Measurements from ENCODE around the gene LRRC23. TPM values are rescaled to one million over a fixed set of nuclear protein-coding genes. Genes with fewer than 3 reads are reported as not detected.
A peak's percentile ranks its signal among the peaks of the same experiment; 100 is the strongest.
"Not testable (repeated sequence)": the region's sequence is repeated elsewhere in the genome, so short reads cannot be mapped to it uniquely, and the experiment has no call there.

Gene LRRC23, protein sequence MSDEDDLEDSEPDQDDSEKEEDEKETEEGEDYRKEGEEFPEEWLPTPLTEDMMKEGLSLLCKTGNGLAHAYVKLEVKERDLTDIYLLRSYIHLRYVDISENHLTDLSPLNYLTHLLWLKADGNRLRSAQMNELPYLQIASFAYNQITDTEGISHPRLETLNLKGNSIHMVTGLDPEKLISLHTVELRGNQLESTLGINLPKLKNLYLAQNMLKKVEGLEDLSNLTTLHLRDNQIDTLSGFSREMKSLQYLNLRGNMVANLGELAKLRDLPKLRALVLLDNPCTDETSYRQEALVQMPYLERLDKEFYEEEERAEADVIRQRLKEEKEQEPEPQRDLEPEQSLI
- total RNA-seq = 3.2 TPM

DNA sequence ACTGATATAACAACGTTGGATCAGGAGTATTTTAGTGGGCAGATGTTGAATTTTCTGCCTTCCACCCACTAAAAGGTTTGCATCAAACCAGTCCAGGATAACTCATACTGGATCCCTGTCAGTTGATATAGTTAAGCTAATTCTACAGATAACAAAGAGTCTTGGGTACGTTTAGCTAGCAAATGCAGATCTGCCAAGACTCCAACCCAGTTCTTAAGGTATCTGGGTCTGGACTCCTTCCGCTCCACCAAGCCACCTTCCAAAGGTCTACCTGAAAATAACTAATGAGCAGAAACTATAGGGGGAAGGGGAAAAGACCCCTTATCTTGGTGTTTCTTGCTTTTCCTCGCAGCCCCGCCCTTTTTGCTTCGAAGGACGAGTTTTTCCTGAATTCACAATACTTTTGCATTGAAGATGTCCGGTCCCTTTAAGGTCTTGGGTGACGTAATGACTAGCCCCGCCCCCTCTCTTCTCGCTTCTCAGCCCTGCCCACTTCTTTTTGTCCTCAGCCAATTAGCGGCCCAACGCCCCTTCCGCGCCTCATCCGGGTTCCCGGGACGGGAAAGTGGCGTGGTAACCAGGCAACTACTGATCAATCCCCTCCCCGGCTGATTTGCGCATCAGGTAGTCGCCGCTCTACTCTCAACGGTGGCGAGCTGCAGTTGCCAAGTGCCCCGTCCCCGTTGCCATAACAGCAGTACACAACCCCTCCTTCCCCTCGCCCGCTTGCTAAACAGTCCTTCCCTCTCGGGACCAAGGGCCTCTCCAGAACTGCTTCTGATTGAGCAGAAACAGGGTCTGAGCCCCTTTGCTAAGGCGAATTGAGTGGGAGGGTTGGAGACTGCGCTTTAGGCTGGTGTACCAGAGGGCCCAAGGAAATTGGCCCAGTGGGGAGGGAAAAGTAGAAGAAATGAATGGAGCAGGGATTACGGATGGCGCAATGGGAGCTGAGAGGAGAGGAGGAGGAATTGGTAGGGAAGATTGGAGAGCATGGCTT is at the start of gene LRRC23:
Gene LRRC23 (plus strand): TSS at position 543 of the 997 bp plus-strand sequence. CDS start 812 bp downstream, outside the sequence.
- peak; percentile 96 for ATAC-seq

- no peak for ATAC-seq
Observed at GRCh38 chr12:6855322-6855721, 49.3 kb upstream of the LRRC23 start.

DNA sequence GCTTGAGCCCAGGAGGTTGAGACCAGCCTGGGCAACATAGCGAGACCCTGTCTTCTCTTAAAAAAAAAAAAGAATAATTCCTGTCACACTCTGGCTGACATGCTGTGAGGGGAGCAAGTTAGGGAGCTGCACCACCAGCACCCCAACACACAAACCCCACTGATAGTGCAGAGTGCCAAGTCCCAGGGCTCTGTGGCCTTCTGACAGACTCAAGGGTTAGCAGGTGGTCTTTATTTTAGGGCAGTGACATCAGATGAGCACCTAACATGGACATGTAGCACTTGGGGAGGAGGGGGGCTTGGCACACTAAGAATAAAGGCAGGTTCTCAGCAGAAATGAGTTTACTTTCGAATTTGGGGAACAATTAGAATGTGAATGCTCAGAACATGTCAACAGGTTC is 45.8 kb upstream of the LRRC23 start:
- ATAC-seq = no peak

- no peak for ATAC-seq
Observed at GRCh38 chr12:6860116-6860515, 44.5 kb upstream of the LRRC23 start.

DNA sequence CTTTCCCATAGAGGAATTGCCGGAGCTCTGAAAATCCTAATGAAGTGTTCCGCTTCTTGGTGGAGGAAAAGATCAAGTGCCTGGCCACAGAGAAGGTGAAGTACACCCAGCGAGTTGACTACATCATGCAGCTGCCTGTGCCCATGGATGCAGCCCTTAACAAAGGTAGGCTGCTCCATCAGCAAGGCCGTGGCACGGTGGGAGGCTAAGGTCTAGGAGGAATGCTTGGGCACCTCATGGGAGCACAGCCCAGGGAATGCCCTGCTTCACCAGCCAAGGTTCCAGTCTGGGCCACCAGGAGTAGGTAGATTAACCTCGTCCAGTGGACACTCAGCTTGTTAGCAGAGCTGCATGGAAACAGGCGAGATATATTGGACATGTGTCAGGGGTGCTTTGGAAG is 43.7 kb upstream of the LRRC23 start:
- ATAC-seq = no peak

DNA sequence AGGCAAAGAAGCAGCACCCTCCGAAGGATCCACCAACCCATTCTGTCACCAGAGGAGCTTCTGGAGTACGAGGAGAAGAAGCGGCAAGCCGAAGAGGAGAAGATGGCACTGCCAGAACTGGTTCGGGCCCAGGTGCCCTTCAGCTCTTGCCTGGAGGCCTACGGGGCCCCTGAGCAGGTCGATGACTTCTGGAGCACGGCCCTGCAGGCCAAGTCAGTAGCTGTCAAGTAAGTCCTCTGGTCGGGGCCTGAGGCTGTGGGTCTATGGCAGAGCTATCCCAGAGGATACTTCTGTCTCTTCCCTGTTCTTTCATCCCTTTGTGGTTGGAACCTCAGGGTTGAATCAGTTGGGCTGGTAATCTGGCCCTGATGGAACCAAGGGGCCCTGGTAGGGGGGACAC is 43.2 kb upstream of the LRRC23 start:
- no peak for ATAC-seq

GRCh38 chr12:6863033-6863432 is 41.6 kb upstream of the LRRC23 start:
- ATAC-seq = no peak

- ATAC-seq = no peak
Observed at GRCh38 chr12:6863586-6864321, 40.9 kb upstream of the LRRC23 start.

GRCh38 chr12:6865307-6865706 is 39.3 kb upstream of the LRRC23 start:
- not testable (repeated sequence) for ATAC-seq

- no peak for ATAC-seq
Observed at GRCh38 chr12:6866163-6866919, 38.3 kb upstream of the LRRC23 start.

DNA sequence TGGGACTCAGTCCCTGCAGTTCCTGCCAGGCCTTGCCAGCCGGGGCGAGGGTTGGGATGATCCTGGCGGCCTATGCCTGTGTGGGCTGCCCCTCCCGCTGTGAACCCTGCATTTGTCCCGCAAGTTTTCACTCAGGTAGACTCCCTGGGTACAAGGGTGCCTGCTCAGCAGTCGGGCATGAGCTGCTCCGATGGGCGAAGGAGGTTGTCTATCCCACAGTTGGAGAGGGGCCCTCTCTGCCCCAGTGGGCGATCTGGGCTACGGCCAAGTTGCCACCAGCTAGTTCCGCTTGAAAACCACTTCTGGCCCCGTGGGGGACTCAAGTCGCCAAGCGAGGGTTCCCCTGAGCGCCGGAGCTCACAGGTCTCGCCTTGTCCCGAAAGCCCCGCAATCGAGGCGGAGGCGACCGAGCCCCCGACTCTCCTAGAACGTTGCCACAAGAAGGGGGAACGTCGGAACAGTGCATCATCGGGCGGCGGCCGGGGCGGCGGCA is 37.7 kb upstream of the LRRC23 start:
- peak; percentile 3 for ATAC-seq

GRCh38 chr12:6867413-6868210 is 37.0 kb upstream of the LRRC23 start, which contains the start of gene TPI1:
Gene TPI1, plus strand, starts transcription at chr12:6867531. Its CDS starts 36 bp downstream, at chr12:6867567.
- ATAC-seq = peak; percentile 80

- peak; percentile 1 for ATAC-seq
Observed at GRCh38 chr12:6868211-6869048, 36.2 kb upstream of the LRRC23 start.

DNA sequence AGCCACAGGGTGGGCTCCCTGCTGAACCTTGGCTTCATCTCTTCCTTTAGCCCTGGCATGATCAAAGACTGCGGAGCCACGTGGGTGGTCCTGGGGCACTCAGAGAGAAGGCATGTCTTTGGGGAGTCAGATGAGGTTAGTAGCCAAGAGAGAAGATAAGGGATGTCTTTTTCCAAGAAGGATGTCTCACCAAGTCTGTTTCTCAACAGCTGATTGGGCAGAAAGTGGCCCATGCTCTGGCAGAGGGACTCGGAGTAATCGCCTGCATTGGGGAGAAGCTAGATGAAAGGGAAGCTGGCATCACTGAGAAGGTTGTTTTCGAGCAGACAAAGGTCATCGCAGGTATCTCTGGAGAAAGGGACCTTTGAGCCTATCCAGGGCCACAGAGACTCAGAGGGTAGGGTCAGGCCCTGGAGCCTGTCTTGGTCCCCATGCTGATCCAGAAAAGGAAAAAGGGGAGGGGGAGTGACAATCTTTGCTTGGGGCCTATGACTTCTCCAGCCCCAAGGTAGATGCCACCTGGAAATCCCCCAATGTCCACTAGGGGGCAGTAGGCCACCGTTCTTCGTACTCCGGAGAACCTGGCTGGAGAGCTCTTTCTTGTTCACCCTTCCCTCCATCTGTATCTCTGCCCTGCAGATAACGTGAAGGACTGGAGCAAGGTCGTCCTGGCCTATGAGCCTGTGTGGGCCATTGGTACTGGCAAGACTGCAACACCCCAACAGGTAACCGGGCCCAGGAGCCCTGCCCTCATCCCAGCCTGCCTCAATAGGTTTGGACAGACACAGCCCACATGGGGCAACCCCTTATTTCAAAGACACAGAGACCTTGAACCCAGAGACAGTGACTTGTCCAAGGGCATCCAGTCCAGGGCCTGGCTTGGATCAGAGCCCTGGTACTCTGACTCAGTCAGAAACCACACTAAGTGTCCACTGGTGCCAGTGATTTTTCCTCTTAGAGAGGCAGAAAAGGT is 35.3 kb upstream of the LRRC23 start:
- ATAC-seq = no peak

DNA sequence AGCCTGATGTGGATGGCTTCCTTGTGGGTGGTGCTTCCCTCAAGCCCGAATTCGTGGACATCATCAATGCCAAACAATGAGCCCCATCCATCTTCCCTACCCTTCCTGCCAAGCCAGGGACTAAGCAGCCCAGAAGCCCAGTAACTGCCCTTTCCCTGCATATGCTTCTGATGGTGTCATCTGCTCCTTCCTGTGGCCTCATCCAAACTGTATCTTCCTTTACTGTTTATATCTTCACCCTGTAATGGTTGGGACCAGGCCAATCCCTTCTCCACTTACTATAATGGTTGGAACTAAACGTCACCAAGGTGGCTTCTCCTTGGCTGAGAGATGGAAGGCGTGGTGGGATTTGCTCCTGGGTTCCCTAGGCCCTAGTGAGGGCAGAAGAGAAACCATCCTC is 34.3 kb upstream of the LRRC23 start:
- ATAC-seq = not testable (repeated sequence)

GRCh38 chr12:6871052-6871957 is 33.3 kb upstream of the LRRC23 start:
- ATAC-seq = peak; percentile 53

Measured in esophagus mucosa (tissue), 1 donor.